BLaER1 (cell line): ENCODE data around the gene TAX1BP1.

Experiments used
- H3K27ac ChIP-seq: shearing (Covaris generic); formaldehyde crosslinking; 2 replicates; pipeline ENCODE4 v1.8.1; 2022
- H3K27me3 ChIP-seq: shearing (Covaris generic); formaldehyde crosslinking; 2 replicates; pipeline ENCODE4 v1.8.1; 2022
- H3K36me3 ChIP-seq: shearing (Covaris generic); formaldehyde crosslinking; 2 replicates; pipeline ENCODE4 v1.8.1; 2022
- H3K4me1 ChIP-seq: shearing (Covaris generic); formaldehyde crosslinking; 2 replicates; pipeline ENCODE4 v1.8.1; 2022
- H3K4me2 ChIP-seq: shearing (Covaris generic); formaldehyde crosslinking; 2 replicates; pipeline ENCODE4 v1.8.1; 2022
- H3K4me3 ChIP-seq: shearing (Covaris generic); formaldehyde crosslinking; 2 replicates; pipeline ENCODE4 v1.8.1; 2022
- H3K9ac ChIP-seq: shearing (Covaris generic); formaldehyde crosslinking; 2 replicates; pipeline ENCODE4 v1.8.1; 2022
- H3K9me3 ChIP-seq: shearing (Covaris generic); formaldehyde crosslinking; 2 replicates; pipeline ENCODE4 v1.8.1; 2022
- H4K20me1 ChIP-seq: shearing (Covaris generic); formaldehyde crosslinking; 2 replicates; pipeline ENCODE4 v1.8.1; 2022
- Cebpa-rat ChIP-seq: shearing (Covaris generic); IDR thresholded peaks from 2 replicates; pipeline ENCODE4 v1.8.1; 2022

The TAX1BP1 gene

GRCh38 chr7:27799212-27799611 lies 59.2 kb downstream of the TAX1BP1 start:
- Histone ChIP-seq H3K9ac (no peak overlapping the region), H3K4me3 (no peak overlapping the region), H3K36me3 (peaks cover 49% of the 10 kb centered on the region), H3K27ac (no peak overlapping the region), H3K27me3 (no peaks in the 10 kb centered on the region), H3K9me3 (no peaks in the 10 kb centered on the region), H3K4me1 (no peaks in the 10 kb centered on the region), H3K4me2 (no peak overlapping the region), H4K20me1 (no peaks in the 10 kb centered on the region)
- no peak for TF ChIP-seq Cebpa-rat

- no peaks in the 10 kb centered on the region for H3K9me3 ChIP-seq
- peaks cover 1% of the 10 kb centered on the region; the same call in 1 of the 2 replicates for H3K4me1 ChIP-seq
- no peak overlapping the region for H3K27ac ChIP-seq
- peaks cover 24% of the 10 kb centered on the region for H3K36me3 ChIP-seq
- no peak overlapping the region for H3K4me3 ChIP-seq
- H3K4me2 ChIP-seq = no peak overlapping the region
- no peaks in the 10 kb centered on the region for H3K27me3 ChIP-seq
- no peaks in the 10 kb centered on the region for H4K20me1 ChIP-seq
- TF ChIP-seq Cebpa-rat = no peak
- no peak overlapping the region for H3K9ac ChIP-seq
These were observed 63.0 kb downstream of the TAX1BP1 start for GRCh38 chr7:27802999-27803398.

- Histone ChIP-seq H4K20me1 (no peaks in the 10 kb centered on the region), H3K9ac (no peak overlapping the region), H3K27ac (no peak overlapping the region), H3K4me2 (no peak overlapping the region), H3K36me3 (peaks cover 18% of the 10 kb centered on the region), H3K4me1 (peaks cover 11% of the 10 kb centered on the region), H3K9me3 (no peaks in the 10 kb centered on the region), H3K27me3 (no peaks in the 10 kb centered on the region), H3K4me3 (no peak overlapping the region)
- TF ChIP-seq Cebpa-rat = no peak
These were observed 64.2 kb downstream of the TAX1BP1 start for GRCh38 chr7:27804139-27804538.

GRCh38 chr7:27808626-27809025 lies 68.7 kb downstream of the TAX1BP1 start:
- Histone ChIP-seq H3K27me3 (no peaks in the 10 kb centered on the region), H3K27ac (no peak overlapping the region), H3K4me3 (no peak overlapping the region), H3K9me3 (no peaks in the 10 kb centered on the region), H3K4me1 (peaks cover 11% of the 10 kb centered on the region), H3K36me3 (peaks cover 11% of the 10 kb centered on the region), H3K4me2 (peak overlapping the region; percentile 10; the same call in 1 of the 2 replicates), H3K9ac (no peak overlapping the region), H4K20me1 (no peaks in the 10 kb centered on the region)
- no peak for TF ChIP-seq Cebpa-rat

GRCh38 chr7:27810186-27810585 lies 70.2 kb downstream of the TAX1BP1 start:
- H3K9ac ChIP-seq = no peak overlapping the region
- H3K4me1 ChIP-seq = peaks cover 11% of the 10 kb centered on the region
- no peaks in the 10 kb centered on the region for H3K9me3 ChIP-seq
- no peak overlapping the region for H3K4me3 ChIP-seq
- H3K36me3 ChIP-seq = peaks cover 17% of the 10 kb centered on the region
- H3K4me2 ChIP-seq = no peak overlapping the region
- H3K27ac ChIP-seq = no peak overlapping the region
- no peaks in the 10 kb centered on the region for H3K27me3 ChIP-seq
- no peak for TF ChIP-seq Cebpa-rat
- no peaks in the 10 kb centered on the region for H4K20me1 ChIP-seq

GRCh38 chr7:27812706-27813105 lies 72.7 kb downstream of the TAX1BP1 start:
- no peak overlapping the region for H3K4me2 ChIP-seq
- H3K36me3 ChIP-seq = peaks cover 21% of the 10 kb centered on the region
- no peaks in the 10 kb centered on the region for H3K27me3 ChIP-seq
- H3K9me3 ChIP-seq = no peaks in the 10 kb centered on the region
- H4K20me1 ChIP-seq = no peaks in the 10 kb centered on the region
- no peak overlapping the region for H3K4me3 ChIP-seq
- no peak overlapping the region for H3K27ac ChIP-seq
- no peak overlapping the region for H3K9ac ChIP-seq
- no peak for TF ChIP-seq Cebpa-rat
- peaks cover 15% of the 10 kb centered on the region for H3K4me1 ChIP-seq

GRCh38 chr7:27822245-27822644 lies 82.3 kb downstream of the TAX1BP1 start:
- no peaks in the 10 kb centered on the region; the same call in 1 of the 2 replicates for H3K4me1 ChIP-seq
- no peak overlapping the region for H3K27ac ChIP-seq
- H3K36me3 ChIP-seq = peaks cover 47% of the 10 kb centered on the region
- no peak overlapping the region for H3K9ac ChIP-seq
- TF ChIP-seq Cebpa-rat = no peak
- no peaks in the 10 kb centered on the region for H4K20me1 ChIP-seq
- no peak overlapping the region for H3K4me2 ChIP-seq
- H3K9me3 ChIP-seq = no peaks in the 10 kb centered on the region
- H3K27me3 ChIP-seq = no peaks in the 10 kb centered on the region
- no peak overlapping the region for H3K4me3 ChIP-seq

GRCh38 chr7:27825891-27826290 lies 85.9 kb downstream of the TAX1BP1 start:
- Histone ChIP-seq H3K4me2 (no peak overlapping the region), H3K36me3 (peaks cover 32% of the 10 kb centered on the region), H3K4me1 (no peaks in the 10 kb centered on the region; the same call in 1 of the 2 replicates), H4K20me1 (no peaks in the 10 kb centered on the region), H3K27ac (no peak overlapping the region), H3K9me3 (no peaks in the 10 kb centered on the region), H3K4me3 (no peak overlapping the region), H3K27me3 (no peaks in the 10 kb centered on the region), H3K9ac (no peak overlapping the region)
- TF ChIP-seq Cebpa-rat = no peak

- Histone ChIP-seq H3K9ac (no peak overlapping the region), H3K4me2 (no peak overlapping the region), H3K27ac (no peak overlapping the region), H3K9me3 (no peaks in the 10 kb centered on the region), H3K27me3 (no peaks in the 10 kb centered on the region), H4K20me1 (no peaks in the 10 kb centered on the region), H3K4me1 (no peaks in the 10 kb centered on the region; the same call in 1 of the 2 replicates), H3K36me3 (peaks cover 29% of the 10 kb centered on the region), H3K4me3 (no peak overlapping the region)
- no peak for TF ChIP-seq Cebpa-rat
These were observed 86.4 kb downstream of the TAX1BP1 start for GRCh38 chr7:27826357-27826756.

- Histone ChIP-seq H3K9me3 (no peaks in the 10 kb centered on the region), H3K4me1 (peaks cover 22% of the 10 kb centered on the region), H4K20me1 (no peaks in the 10 kb centered on the region), H3K4me3 (no peak overlapping the region), H3K36me3 (peaks cover 37% of the 10 kb centered on the region), H3K27me3 (no peaks in the 10 kb centered on the region), H3K27ac (peak overlapping the region; percentile 8; the same call in 1 of the 2 replicates), H3K9ac (no peak overlapping the region), H3K4me2 (peak overlapping the region; percentile 40)
- no peak for TF ChIP-seq Cebpa-rat
These were observed 94.4 kb downstream of the TAX1BP1 start for GRCh38 chr7:27834179-27834921.
